Inflammatory macrophage treated with lipopolysaccharide for 1 hour (primary cell): ENCODE measurements around the gene GRIN2D.
"Not testable (repeated sequence)": the region's sequence is repeated elsewhere in the genome, so short reads cannot be mapped to it uniquely, and the experiment has no call there.

ENCODE experiments used
- DNase-seq, 2 donors: peaks; one replicate each; pipeline ENCODE4 v3.0.0-alpha.2; 2020 to 2022

Gene GRIN2D

GRCh38 chr19:48393559-48394330 lies at the start of gene GRIN2D:
GRIN2D (plus strand) TSS chr19:48393668; CDS start chr19:48398393, 4,725 bp downstream.
- no peak for DNase-seq

GRCh38 chr19:48344892-48345291 lies 48.6 kb upstream of the GRIN2D start:
- no peak for DNase-seq

- no peak for DNase-seq
These were observed 47.3 kb upstream of the GRIN2D start for GRCh38 chr19:48346191-48346590.

- no peak for DNase-seq
These were observed 45.4 kb upstream of the GRIN2D start for GRCh38 chr19:48348045-48348444.

DNA sequence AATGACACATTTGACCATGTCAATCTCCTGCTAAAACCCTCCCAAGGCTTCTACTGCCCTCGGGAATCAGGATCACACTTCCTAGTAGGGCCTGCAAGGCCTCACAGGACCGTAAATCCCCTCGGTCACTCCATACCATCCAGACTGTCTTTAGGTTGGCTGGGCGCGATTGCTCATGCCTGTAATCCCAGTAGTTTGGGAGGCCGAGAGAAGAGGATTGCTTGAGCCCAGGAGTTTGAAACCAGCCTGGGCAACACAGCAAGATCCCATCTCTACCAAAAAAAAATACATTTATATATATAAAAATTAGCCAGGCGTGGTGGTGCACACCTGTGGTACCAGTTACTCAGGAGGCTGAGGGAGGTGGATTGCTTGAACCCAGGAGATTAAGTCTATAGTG lies 44.7 kb upstream of the GRIN2D start:
- no peak for DNase-seq

DNA sequence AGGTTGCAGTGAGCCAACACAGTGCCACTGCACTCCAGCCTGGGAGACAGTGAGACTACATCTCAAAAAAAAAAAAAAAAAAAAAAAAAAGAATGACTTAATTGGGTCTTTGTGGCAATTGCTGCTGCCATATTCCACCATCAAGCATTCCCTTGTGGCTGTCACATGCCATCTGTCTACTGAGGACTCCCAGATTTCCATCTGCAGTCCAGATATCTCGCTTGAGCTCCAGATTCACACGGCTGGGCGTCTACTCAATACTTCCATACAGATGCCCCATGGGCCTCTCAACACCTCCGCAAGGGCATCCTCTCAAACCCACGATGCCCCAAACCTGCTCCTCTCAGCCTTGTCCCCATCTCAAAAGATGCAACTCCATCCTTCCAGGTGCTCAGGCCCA lies 42.6 kb upstream of the GRIN2D start:
- DNase-seq: no peak

DNA sequence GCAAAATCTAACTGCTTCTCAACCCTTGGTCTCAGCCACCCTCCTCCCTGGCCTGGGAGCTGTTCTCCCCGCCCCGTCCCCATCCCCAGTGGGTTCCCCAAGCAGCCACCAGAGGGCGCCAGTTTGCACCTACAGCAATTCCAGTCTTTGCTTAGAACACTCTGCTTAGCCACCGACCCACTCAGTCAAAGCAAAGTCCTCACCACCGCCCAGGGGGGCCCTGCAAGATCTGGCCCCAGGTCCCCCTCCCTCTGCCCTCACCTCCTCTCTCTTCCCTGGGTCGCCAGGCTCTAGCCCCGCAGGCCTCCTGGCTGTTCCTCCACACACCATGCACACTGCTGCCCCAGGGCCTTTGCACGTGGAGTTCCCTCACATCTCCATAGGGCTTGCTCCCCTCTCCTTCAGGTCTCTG lies 42.1 kb upstream of the GRIN2D start:
- DNase-seq: peak in 1 of 2 donors; percentile 93

- DNase-seq: no peak
These were observed 39.8 kb upstream of the GRIN2D start for GRCh38 chr19:48353677-48354076.

DNA sequence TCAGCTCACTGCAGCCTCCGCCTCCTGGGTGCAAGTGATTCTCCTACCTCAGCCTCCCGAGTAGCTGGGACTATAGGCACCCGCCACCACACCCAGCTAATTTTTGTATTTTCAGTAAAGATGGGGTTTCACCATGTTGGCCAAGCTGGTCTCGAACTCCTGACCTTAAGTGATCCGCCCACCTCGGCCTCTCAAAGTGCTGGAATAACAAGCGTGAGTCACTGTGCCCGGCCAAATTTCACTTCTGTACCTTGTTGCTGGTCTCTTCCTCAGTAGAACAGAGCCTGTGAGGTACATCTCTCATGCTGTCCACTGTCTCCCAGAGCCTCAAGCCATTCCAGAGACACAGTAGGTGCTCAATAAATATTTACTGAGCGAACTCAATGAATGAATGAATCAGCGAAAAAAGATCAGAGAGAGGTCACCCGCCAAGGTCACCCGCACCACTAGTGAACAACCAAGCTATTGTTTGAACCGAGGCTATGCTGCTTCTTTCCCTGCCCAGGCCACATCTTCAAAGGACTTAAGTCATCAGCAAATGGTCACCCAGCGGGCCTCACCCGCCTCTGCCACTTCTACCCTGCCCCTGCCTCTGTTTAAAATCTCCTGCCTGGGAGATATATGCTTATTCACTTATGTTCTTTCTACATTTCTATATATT lies 39.0 kb upstream of the GRIN2D start:
- no peak for DNase-seq

DNA sequence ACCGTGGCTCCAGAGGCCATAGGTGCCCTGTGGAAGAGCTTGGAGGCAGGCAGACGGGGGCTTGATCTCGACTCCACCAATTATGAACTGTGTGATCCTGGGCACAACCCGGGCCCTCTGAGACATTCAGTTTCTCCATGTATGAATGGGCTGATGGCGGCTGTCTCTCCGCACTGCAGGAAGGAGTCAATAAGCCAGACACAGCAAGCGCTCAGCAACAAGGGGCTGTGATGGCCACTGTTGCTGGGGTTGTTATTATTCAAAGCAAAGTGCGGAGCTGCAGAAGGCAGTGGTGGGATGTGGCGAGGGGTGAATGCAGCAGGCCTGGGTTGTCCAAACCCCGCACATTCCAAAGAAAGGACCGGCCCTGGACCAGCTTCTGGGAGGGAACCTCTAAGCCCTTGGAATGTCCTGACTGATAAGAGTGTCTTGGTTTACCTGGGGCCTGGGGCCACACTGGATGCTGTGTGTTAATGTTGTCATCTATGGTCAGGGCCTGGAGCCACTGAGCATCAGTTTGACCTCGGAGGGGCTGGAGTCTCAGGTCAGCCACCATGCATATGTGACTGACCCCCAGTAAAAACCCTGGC lies 38.0 kb upstream of the GRIN2D start:
- no peak for DNase-seq

DNA sequence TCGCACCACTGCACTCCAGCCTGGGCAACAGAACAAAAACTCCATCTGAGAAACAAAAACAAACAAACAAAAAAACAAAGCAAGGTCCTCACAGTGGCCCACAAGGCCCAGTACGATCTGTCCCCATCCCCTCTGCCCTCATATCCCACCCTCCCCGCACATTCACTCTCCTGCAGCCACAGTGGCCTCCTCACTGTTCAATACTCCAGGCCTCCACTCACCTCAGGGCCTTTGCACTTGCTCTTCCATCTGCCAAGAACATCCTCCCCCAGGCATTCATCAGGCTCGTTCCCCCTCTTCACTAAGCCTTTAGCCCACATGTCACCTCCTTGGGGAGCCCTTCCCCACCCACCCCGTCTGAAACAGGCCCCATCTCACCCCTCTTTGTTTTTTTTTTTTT lies 34.3 kb upstream of the GRIN2D start:
- no peak for DNase-seq

DNA sequence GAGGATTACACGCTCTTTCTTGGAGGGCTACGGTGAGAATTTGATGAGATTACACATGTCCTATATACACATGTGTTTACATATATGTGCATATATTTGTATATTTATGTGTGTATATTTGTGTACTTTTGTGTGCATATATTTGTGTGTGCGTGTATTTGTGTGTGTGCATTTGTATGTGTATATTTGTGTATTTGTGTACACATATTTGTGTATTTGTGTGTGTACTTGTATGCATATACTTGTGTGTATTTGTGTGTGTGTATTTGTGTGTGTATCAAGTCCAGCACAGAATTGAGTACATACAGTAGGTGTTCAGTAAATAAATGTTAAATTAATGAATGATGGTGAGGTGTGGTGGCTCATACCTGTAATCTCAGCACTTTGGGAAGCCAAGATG lies 31.6 kb upstream of the GRIN2D start:
- no peak for DNase-seq

- peak; percentile 89 to 91 for DNase-seq
These were observed 30.6 kb upstream of the GRIN2D start for GRCh38 chr19:48362716-48363499.

- no peak for DNase-seq
These were observed 30.0 kb upstream of the GRIN2D start for GRCh38 chr19:48363500-48363809.

DNA sequence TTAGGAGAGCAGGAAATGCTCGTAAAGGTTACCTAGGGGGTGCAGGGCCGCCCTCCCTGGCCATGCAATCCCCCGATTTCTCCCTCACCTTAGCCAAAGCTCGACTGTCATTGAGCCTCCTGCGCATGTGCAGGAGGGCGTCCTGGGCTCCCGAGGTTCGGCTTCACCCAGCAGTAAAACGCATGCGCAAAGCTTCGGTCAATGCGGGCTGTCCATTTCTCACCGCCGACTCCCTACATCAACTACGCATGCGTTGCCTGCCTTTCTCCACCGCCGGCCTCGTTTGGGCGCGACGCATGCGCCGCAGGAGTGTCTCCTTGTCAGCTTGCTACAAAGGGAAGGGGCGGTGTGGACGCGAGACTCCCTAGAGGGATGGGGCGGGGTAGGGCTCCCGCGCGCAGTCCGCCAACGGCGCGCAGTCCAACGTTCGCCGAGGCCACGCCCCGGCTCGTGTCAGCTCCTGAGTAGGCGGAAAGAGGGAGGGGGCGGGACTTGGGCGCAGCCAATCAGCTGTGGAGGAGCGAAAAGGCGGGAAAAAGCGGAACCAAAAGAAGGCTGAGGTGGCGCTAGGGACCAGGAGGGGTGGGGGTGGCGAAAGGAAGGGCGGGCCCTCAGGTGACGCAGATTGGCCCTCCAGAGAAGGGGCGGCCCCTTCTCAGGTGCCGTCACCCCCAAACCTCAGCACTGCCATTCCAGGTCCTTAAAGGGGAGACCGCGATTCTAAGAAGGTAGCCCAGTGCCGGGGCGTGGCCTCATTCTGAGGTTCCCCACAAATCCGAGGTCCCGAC lies 29.5 kb upstream of the GRIN2D start, which contains the start of the genes SYNGR4 and TMEM143:
Gene SYNGR4 (plus strand): TSS at position 558 of the 788 bp plus-strand sequence. CDS start 1,476 bp downstream, outside the sequence.
Gene TMEM143 (minus strand): TSS at position 131 of the 788 bp plus-strand sequence. CDS start 20 bp downstream, at position 111.
- DNase-seq: peak; percentile 99 to 100

DNA sequence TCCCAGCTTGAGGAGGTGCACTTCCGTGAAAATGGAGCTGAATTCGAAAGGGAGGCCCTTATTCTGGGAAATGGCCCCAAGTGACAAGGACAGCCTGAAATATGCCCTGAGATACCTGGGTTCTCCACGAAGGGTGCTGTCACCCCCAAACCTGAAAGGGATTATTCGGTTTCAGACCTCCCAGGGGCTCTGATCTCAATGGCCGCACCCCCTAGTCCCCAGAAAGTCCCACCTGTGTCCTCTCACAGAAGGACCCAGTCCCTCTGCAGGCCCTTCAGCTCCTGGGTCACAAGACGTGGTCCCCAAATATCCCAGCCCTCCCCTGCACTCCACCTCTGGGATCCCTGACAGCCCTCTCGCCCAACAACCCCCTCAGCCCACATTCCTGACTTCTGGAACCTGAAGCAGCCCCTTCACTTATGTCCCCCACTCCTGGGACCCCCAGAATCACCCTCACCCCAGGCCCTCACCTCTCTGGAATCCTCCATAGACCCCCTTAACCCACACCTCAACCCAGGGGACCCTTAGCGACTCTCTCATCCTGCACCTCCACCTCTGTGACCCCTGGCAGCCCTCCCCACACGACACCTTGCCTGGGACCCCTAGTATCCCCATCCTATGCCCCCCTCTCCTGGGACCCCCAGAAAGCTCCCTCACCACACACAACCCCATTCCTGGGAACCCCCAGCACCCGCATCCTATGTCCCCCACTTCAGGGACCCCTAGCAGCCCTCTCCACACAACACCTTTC lies 28.7 kb upstream of the GRIN2D start:
- no peak for DNase-seq

GRCh38 chr19:48365602-48366001 lies 27.9 kb upstream of the GRIN2D start:
- no peak for DNase-seq

DNA sequence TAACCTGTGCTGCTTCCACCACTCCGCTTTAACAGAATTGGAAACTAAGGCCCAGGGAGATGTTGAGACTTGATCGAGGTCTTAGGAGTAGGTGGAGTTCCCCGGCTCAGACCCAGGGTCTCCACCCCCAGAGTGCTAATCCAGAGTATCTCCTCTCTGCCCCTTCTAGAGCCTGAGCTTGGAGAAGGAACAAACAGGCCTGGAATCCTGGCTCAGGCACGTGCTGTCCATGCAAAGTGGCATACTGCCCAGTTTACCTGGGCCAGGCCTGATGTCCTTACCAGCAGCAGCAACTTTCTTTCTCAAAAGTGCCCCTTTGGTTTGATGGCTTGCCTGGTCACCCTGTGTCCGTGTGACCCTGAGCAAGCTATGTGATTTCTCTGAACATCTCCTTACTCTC lies 25.6 kb upstream of the GRIN2D start:
- DNase-seq: no peak

- DNase-seq: no peak
These were observed 24.5 kb upstream of the GRIN2D start for GRCh38 chr19:48368936-48369335.

- no peak for DNase-seq
These were observed 22.5 kb upstream of the GRIN2D start for GRCh38 chr19:48370955-48371354.

DNA sequence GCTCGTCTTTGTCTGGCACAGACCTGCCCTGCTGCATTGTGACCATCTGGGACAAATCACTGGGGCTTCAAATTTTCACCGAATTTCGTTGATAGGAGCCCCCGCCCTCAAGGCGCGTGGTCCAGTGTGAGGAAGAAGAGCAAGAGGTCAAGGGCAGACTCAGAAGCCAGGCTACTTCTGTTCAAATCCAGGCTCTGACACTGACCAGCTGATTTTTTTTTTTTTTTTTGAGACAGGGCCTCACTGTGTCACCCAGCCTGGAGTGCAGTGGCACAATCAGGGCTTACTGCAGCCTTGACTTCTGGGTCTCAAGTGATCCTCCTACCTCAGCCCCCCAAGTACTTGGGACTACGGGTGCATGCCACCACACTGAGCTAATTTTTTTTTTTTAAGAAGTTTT lies 22.1 kb upstream of the GRIN2D start:
- no peak for DNase-seq

DNA sequence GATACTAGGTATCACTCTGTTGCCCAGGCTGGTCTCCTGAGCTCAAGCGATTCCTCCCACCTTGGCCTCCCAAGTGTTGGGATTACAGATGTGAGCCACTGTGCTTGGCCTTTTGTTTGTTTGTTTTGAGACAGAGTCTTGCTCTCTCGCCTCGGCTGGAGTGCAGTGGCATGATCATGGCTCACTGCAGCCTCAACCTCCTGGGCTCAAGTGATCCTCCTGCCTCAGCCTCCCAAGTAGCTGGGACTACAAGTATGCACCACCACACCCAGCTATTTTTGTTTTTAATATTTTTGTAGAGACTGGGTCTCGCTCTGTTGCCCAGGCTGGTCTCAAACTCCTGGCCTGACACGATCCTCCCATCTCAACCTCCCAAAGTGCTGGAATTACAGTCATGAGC lies 21.7 kb upstream of the GRIN2D start:
- not testable (repeated sequence) for DNase-seq
